Activated CD8-positive, alpha-beta memory T cell treated with anti-CD3 and anti-CD28 coated beads, Interleukin-2, amount 50 U/mL, for 48 hours (primary cell): ENCODE measurements around the gene RSRC1.
"Not testable (repeated sequence)": the region's sequence is repeated elsewhere in the genome, so short reads cannot be mapped to it uniquely, and the experiment has no call there.

Experiments used
- DNase-seq: peaks from one replicate; pipeline ENCODE4 v3.0.0-alpha.2; 2020

RSRC1 gene

GRCh38 chr3:158483701-158484235 lies 373.9 kb downstream of the RSRC1 start:
- DNase-seq = no peak

- DNase-seq = no peak
These were observed 376.3 kb downstream of the RSRC1 start for GRCh38 chr3:158486200-158486599.

- no peak for DNase-seq
These were observed 378.8 kb downstream of the RSRC1 start for GRCh38 chr3:158488670-158489069.

GRCh38 chr3:158489181-158489580 lies 379.3 kb downstream of the RSRC1 start:
- no peak for DNase-seq

- no peak for DNase-seq
These were observed 382.1 kb downstream of the RSRC1 start for GRCh38 chr3:158491968-158492367.

- DNase-seq = no peak
These were observed 382.8 kb downstream of the RSRC1 start for GRCh38 chr3:158492685-158493084.

GRCh38 chr3:158493931-158494330 lies 384.0 kb downstream of the RSRC1 start:
- DNase-seq = no peak

- DNase-seq = no peak
These were observed 384.8 kb downstream of the RSRC1 start for GRCh38 chr3:158494673-158495072.

GRCh38 chr3:158495398-158495902 lies 385.6 kb downstream of the RSRC1 start:
- not testable (repeated sequence) for DNase-seq

- DNase-seq = no peak
These were observed 395.2 kb downstream of the RSRC1 start for GRCh38 chr3:158505117-158505516.

GRCh38 chr3:158506456-158506855 lies 396.6 kb downstream of the RSRC1 start:
- no peak for DNase-seq

- no peak for DNase-seq
These were observed 398.6 kb downstream of the RSRC1 start for GRCh38 chr3:158508481-158508880.

GRCh38 chr3:158509891-158510290 lies 400.0 kb downstream of the RSRC1 start:
- DNase-seq = no peak

GRCh38 chr3:158516729-158517128 lies 406.8 kb downstream of the RSRC1 start:
- not testable (repeated sequence) for DNase-seq

- no peak for DNase-seq
These were observed 409.9 kb downstream of the RSRC1 start for GRCh38 chr3:158519776-158520175.

GRCh38 chr3:158520433-158520832 lies 410.5 kb downstream of the RSRC1 start:
- DNase-seq = no peak

- no peak for DNase-seq
These were observed 412.6 kb downstream of the RSRC1 start for GRCh38 chr3:158522221-158523136.

GRCh38 chr3:158528076-158528674 lies 418.3 kb downstream of the RSRC1 start:
- DNase-seq = no peak

- DNase-seq = no peak
These were observed 421.4 kb downstream of the RSRC1 start for GRCh38 chr3:158531334-158531733.

GRCh38 chr3:158532099-158532734 lies 422.3 kb downstream of the RSRC1 start:
- DNase-seq = no peak

GRCh38 chr3:158535918-158536317 lies 426.0 kb downstream of the RSRC1 start:
- DNase-seq = no peak

- DNase-seq = peak; percentile 61
These were observed 429.6 kb downstream of the RSRC1 start for GRCh38 chr3:158539414-158540014.

- DNase-seq = no peak
These were observed 430.2 kb downstream of the RSRC1 start for GRCh38 chr3:158540066-158540465.
